SU-DHL-6 (cell line): ENCODE measurements around the gene ABLIM1.

Experiments
- H2AFZ ChIP-seq: fragments of 200-600 bp; sonication (generic); 2 replicates; pipeline ENCODE4 v1.6.1; 2014; ENCODE audit warnings: low read depth, mild to moderate bottlenecking, moderate library complexity, mixed read lengths, antibody characterized with exemption, low read length; ENCODE audit not compliant: severe bottlenecking
- H3F3A ChIP-seq: fragments of 200-600 bp; shearing (Covaris generic); 2 replicates; pipeline ENCODE4 v1.6.0; 2016; ENCODE audit warnings: antibody characterized with exemption, mild to moderate bottlenecking; ENCODE audit not compliant: insufficient read depth
- H3K27ac ChIP-seq: fragments of 200-600 bp; sonication (generic); 2 replicates; pipeline ENCODE4 v1.5.1; 2016; ENCODE audit warnings: low read depth, mild to moderate bottlenecking, low read length, moderate library complexity, mixed read lengths
- H3K27me3 ChIP-seq: fragments of 200-600 bp; sonication (generic), shearing (Covaris generic); 2 replicates; pipeline ENCODE4 v1.6.0; 2014; ENCODE audit warnings: mild to moderate bottlenecking, low read length
- H3K36me3 ChIP-seq: fragments of 200-600 bp; sonication (generic); 2 replicates; pipeline ENCODE4 v1.6.1; 2014; ENCODE audit warnings: mild to moderate bottlenecking, low read length, mixed read lengths
- H3K4me2 ChIP-seq: fragments of 300-600, 200-600 bp; shearing (Covaris generic), sonication (generic); 2 replicates; pipeline ENCODE4 v1.6.0; 2014; ENCODE audit warnings: low read length, low read depth, mild to moderate bottlenecking; ENCODE audit not compliant: poor library complexity, severe bottlenecking
- H3K4me3 ChIP-seq: fragments of 200-600 bp; sonication (generic); 2 replicates; pipeline ENCODE4 v1.5.1; 2014; ENCODE audit warnings: antibody characterized with exemption, low read length, mild to moderate bottlenecking, mixed read lengths; ENCODE audit not compliant: insufficient read depth, poor library complexity, severe bottlenecking
- H3K79me2 ChIP-seq: fragments of 200-600 bp; sonication (generic); 2 replicates; pipeline ENCODE4 v1.6.1; 2014; ENCODE audit warnings: mild to moderate bottlenecking, low read length, moderate library complexity; ENCODE audit not compliant: insufficient read depth
- H3K9ac ChIP-seq: fragments of 200-600 bp; sonication (generic); 2 replicates; pipeline ENCODE4 v1.7.0; 2014; ENCODE audit warnings: mild to moderate bottlenecking, low read length
- H3K9me2 ChIP-seq: fragments of 200-600 bp; sonication (generic); replicated peaks from 2 replicates; pipeline ENCODE4 v1.6.1; 2014; ENCODE audit warnings: low read length; ENCODE audit not compliant: insufficient read depth
- H3K9me3 ChIP-seq: fragments of 200-600 bp; sonication (generic); 2 replicates; pipeline ENCODE4 v1.6.1; 2014; ENCODE audit warnings: low read length, mixed read lengths; ENCODE audit not compliant: insufficient read depth
- H4K20me1 ChIP-seq: fragments of 200-600 bp; sonication (generic); 2 replicates; pipeline ENCODE4 v1.6.1; 2014; ENCODE audit warnings: low read depth, mild to moderate bottlenecking, antibody characterized with exemption, low read length, moderate library complexity, mixed read lengths
- EZH2phosphoT487 ChIP-seq: fragments of 200-600 bp; sonication (generic), shearing (Covaris generic); conservative IDR thresholded peaks from 2 replicates; pipeline ENCODE4 v1.6.1; 2018; ENCODE audit warnings: mild to moderate bottlenecking, antibody characterized with exemption, low read length, moderate library complexity, mixed read lengths
- TF ChIP-seq, protein P1 (sequence below): fragments of 200-600 bp; sonication (generic); IDR thresholded peaks from one replicate; pipeline ENCODE4 v1.5.1; 2017; ENCODE audit warnings: antibody characterized with exemption, mild to moderate bottlenecking, low read length, moderate library complexity; ENCODE audit not compliant: insufficient read depth, poor library complexity, severe bottlenecking

Gene ABLIM1

DNA sequence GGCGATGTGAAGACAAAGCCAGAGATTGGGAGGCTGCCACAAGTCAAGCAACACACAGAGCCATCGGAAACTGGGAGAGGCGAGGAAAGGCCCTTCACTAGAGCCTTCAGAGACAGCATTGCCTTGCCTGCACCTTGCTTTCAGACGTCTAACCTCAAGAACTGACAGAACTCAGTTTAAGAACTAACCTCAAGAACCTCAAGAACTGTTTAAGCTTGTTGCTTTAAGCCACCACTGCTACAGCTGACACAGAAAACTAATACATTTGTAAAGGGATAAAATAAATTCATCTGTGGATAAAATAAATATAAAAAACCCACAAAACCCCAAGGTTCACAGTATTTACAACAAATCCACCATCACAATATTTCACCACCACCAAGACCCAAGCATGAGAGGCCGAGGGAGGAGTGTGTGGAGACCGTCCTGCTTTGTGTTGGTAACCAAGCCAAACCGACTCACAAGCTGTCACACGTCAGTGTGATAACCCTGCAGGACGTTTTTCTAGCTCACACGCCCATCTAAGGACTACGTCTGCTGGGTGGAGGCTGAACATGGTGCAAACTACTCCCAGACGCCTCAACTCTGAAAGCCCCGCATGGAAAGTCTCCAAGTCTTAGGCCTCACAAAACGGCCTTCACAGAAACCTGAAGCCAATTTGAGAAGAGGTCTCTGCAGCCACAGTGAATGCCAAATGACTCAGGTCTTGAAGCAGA lies 116.8 kb downstream of the ABLIM1 start:
- H3K9me3 ChIP-seq = no peaks in the 10 kb centered on the region
- no peaks in the 10 kb centered on the region for H3K36me3 ChIP-seq
- H3K9ac ChIP-seq = no peak overlapping the region
- H3K27me3 ChIP-seq = no peaks in the 10 kb centered on the region
- no peaks in the 10 kb centered on the region for H3K9me2 ChIP-seq
- no peaks in the 10 kb centered on the region for H4K20me1 ChIP-seq
- H2AFZ ChIP-seq = no peak overlapping the region
- TF ChIP-seq, protein P1, sequence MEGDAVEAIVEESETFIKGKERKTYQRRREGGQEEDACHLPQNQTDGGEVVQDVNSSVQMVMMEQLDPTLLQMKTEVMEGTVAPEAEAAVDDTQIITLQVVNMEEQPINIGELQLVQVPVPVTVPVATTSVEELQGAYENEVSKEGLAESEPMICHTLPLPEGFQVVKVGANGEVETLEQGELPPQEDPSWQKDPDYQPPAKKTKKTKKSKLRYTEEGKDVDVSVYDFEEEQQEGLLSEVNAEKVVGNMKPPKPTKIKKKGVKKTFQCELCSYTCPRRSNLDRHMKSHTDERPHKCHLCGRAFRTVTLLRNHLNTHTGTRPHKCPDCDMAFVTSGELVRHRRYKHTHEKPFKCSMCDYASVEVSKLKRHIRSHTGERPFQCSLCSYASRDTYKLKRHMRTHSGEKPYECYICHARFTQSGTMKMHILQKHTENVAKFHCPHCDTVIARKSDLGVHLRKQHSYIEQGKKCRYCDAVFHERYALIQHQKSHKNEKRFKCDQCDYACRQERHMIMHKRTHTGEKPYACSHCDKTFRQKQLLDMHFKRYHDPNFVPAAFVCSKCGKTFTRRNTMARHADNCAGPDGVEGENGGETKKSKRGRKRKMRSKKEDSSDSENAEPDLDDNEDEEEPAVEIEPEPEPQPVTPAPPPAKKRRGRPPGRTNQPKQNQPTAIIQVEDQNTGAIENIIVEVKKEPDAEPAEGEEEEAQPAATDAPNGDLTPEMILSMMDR = no peak
- TF ChIP-seq EZH2phosphoT487 = no peak
- no peaks in the 10 kb centered on the region for H3F3A ChIP-seq
- H3K4me2 ChIP-seq = no peak overlapping the region
- H3K79me2 ChIP-seq = no peaks in the 10 kb centered on the region
- H3K4me3 ChIP-seq = no peak overlapping the region
- no peak overlapping the region for H3K27ac ChIP-seq

GRCh38 chr10:114540236-114540635 lies 117.8 kb downstream of the ABLIM1 start:
- Histone ChIP-seq H3K9ac (no peak overlapping the region), H3F3A (no peaks in the 10 kb centered on the region), H3K4me2 (no peak overlapping the region), H3K9me3 (no peaks in the 10 kb centered on the region), H3K4me3 (no peak overlapping the region), H3K27ac (no peak overlapping the region), H3K79me2 (no peaks in the 10 kb centered on the region), H4K20me1 (no peaks in the 10 kb centered on the region), H3K9me2 (no peaks in the 10 kb centered on the region), H3K27me3 (no peaks in the 10 kb centered on the region), H3K36me3 (no peaks in the 10 kb centered on the region), H2AFZ (no peak overlapping the region)
- TF ChIP-seq EZH2phosphoT487 = no peak
- TF ChIP-seq, protein P1 = no peak

DNA sequence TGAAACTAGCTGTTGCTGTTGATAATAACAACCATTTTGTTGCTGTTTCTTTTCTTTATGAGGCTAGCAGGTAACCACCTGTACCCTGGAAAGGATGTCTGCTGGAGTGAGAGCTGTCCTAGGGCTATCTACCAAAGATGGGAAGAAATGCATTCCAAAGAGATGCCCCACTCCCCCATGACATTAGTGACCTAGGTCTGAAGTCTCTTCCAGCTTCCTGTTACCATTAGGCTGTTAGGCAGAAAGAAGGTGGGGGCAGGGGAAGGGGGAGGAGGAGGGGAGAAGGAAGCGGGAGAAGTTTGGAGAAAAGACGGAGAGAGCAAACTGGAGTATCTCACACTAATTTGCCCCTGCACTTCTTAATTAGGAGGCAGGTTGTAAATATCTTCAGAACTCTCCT lies 118.5 kb downstream of the ABLIM1 start:
- no peak for TF ChIP-seq EZH2phosphoT487
- TF ChIP-seq, protein P1 = no peak
- Histone ChIP-seq H3K27me3 (no peaks in the 10 kb centered on the region), H3K9ac (no peak overlapping the region), H2AFZ (no peak overlapping the region), H3K9me2 (no peaks in the 10 kb centered on the region), H3K36me3 (no peaks in the 10 kb centered on the region), H3K9me3 (no peaks in the 10 kb centered on the region), H3K27ac (no peak overlapping the region), H3K79me2 (no peaks in the 10 kb centered on the region), H4K20me1 (no peaks in the 10 kb centered on the region), H3K4me2 (no peak overlapping the region), H3K4me3 (no peak overlapping the region), H3F3A (no peaks in the 10 kb centered on the region)
